Thyroid gland (tissue), 4 donors: ENCODE data around the gene COL10A1.

ENCODE experiments used
- POLR2A ChIP-seq, 2 donors: fragments of 450-650 bp; IDR thresholded peaks; one replicate each; pipeline ENCODE4 v1.6.1; 2017; ENCODE audit warnings: antibody characterized with exemption in 2 of 2, mild to moderate bottlenecking in 2 of 2, moderate library complexity in 1 of 2
- TF ChIP-seq, protein P1 (sequence below), 6 experiments: fragments of 200-600 bp in 3 of 6; fragments of 450-650 bp in 3 of 6; sonication (generic) in 3 of 6; IDR thresholded peaks; one replicate each; pipeline ENCODE4 v1.5.1; 2016 to 2019; ENCODE audit warnings: antibody characterized with exemption in 6 of 6, mild to moderate bottlenecking in 2 of 6, inconsistent platforms in 1 of 6, moderate library complexity in 1 of 6

DNA sequence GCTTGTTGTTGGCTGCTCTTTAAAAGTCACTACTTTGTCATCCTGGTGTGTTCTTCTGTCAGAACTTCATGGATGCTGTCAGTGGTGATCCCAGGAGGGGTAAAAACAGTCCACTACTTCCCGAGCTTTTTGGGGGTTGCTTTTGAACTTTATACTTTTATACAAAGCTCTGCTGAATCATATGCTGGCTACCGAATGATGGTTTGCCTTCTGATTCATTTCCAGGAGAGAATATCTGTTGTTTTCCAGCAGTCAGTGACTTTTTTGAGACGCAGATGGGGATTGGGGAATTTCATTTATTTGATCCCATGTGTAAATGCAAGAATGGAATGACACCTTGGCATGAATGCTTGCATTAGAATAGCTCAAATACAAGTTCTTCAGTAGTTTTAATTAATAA, 32.7 kb upstream of the COL10A1 start:
- no peak for TF ChIP-seq POLR2A (IDR thresholded peaks at IDR 0.05)
- TF ChIP-seq, protein P1, sequence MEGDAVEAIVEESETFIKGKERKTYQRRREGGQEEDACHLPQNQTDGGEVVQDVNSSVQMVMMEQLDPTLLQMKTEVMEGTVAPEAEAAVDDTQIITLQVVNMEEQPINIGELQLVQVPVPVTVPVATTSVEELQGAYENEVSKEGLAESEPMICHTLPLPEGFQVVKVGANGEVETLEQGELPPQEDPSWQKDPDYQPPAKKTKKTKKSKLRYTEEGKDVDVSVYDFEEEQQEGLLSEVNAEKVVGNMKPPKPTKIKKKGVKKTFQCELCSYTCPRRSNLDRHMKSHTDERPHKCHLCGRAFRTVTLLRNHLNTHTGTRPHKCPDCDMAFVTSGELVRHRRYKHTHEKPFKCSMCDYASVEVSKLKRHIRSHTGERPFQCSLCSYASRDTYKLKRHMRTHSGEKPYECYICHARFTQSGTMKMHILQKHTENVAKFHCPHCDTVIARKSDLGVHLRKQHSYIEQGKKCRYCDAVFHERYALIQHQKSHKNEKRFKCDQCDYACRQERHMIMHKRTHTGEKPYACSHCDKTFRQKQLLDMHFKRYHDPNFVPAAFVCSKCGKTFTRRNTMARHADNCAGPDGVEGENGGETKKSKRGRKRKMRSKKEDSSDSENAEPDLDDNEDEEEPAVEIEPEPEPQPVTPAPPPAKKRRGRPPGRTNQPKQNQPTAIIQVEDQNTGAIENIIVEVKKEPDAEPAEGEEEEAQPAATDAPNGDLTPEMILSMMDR (IDR thresholded peaks at IDR 0.05): no peak
